Stimulated activated CD4-positive, alpha-beta T cell treated with anti-CD3 and anti-CD28 coated beads, Interleukin-1b, Interleukin-23, amount 100 ng/mL, for 4 hours (primary cell): Measurements from ENCODE around the gene RBMS2.
A peak's percentile ranks its signal among the peaks of the same experiment; 100 is the strongest.

Source experiments
- DNase-seq, 2 donors: peaks; one replicate each; pipeline ENCODE4 v3.0.0-alpha.2; 2020; ENCODE audit warnings: low read depth in 2 of 2

RBMS2 gene

GRCh38 chr12:56581418-56582145 is 60.0 kb downstream of the RBMS2 start:
- no peak for DNase-seq

- DNase-seq: no peak
Observed at GRCh38 chr12:56585098-56585497, 63.5 kb downstream of the RBMS2 start.

- DNase-seq: no peak
Observed at GRCh38 chr12:56589783-56590182, 68.2 kb downstream of the RBMS2 start.

- no peak for DNase-seq
Observed at GRCh38 chr12:56590237-56590830, 68.7 kb downstream of the RBMS2 start.

- no peak for DNase-seq
Observed at GRCh38 chr12:56591126-56591525, 69.5 kb downstream of the RBMS2 start.

GRCh38 chr12:56591961-56592360 is 70.3 kb downstream of the RBMS2 start:
- DNase-seq: no peak

- peak; percentile 38 to 46 for DNase-seq
Observed at GRCh38 chr12:56593909-56594621, 72.4 kb downstream of the RBMS2 start.

- no peak for DNase-seq
Observed at GRCh38 chr12:56596815-56597214, 75.2 kb downstream of the RBMS2 start.

- DNase-seq: no peak
Observed at GRCh38 chr12:56599041-56599440, 77.4 kb downstream of the RBMS2 start.

GRCh38 chr12:56599797-56600196 is 78.2 kb downstream of the RBMS2 start:
- DNase-seq: no peak

GRCh38 chr12:56600753-56601152 is 79.1 kb downstream of the RBMS2 start:
- DNase-seq: no peak

GRCh38 chr12:56601503-56601902 is 79.9 kb downstream of the RBMS2 start:
- peak in 1 of 2 donors; percentile 9 for DNase-seq

- no peak for DNase-seq
Observed at GRCh38 chr12:56602239-56602638, 80.6 kb downstream of the RBMS2 start.

- DNase-seq: no peak
Observed at GRCh38 chr12:56604355-56604754, 82.7 kb downstream of the RBMS2 start.

- DNase-seq: no peak
Observed at GRCh38 chr12:56614627-56615026, 93.0 kb downstream of the RBMS2 start.

GRCh38 chr12:56616244-56616643 is 94.6 kb downstream of the RBMS2 start:
- no peak for DNase-seq

GRCh38 chr12:56616925-56617324 is 95.3 kb downstream of the RBMS2 start:
- no peak for DNase-seq

- no peak for DNase-seq
Observed at GRCh38 chr12:56622535-56622934, 100.9 kb downstream of the RBMS2 start.

- no peak for DNase-seq
Observed at GRCh38 chr12:56626701-56627100, 105.1 kb downstream of the RBMS2 start.

- DNase-seq: peak in 1 of 2 donors; percentile 39
Observed at GRCh38 chr12:56628671-56629458, 107.2 kb downstream of the RBMS2 start.

GRCh38 chr12:56629459-56630179 is 108.0 kb downstream of the RBMS2 start:
- peak in 1 of 2 donors; percentile 55 for DNase-seq
